ENCODE data around the gene SLC5A10.

DNA sequence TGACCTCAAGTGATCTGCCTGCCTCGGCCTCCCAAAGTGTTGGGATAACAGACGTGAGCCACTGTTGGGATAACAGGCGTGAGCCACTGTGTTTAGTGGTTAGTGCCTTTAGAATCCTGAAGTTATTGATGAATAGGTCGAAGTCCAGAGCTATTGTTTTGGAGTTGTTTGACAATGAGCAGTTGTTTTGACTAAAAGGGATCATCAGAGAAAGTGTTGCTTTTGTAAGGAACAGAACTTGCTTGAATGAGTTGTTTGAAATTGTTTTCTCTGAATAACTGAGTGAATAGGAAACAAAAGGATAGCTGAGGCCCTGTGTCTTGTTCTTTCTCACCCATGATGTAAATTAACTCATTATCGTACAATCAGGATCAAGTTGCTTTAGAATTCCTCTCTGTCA is 47.5 kb upstream of the SLC5A10 start:
- TF ChIP-seq GATA3 (IDR thresholded peaks at IDR 0.05; ENCODE audit: low read depth, low read length) (no peak), GATA2 (IDR thresholded peaks at IDR 0.05; ENCODE audit: low read depth, low read length) (no peak)
